H9 (cell line): Measurements from ENCODE around the gene JMJD8. TPM values are rescaled to one million over a fixed set of nuclear protein-coding genes. Genes with fewer than 3 reads are reported as not detected.
A peak's percentile ranks its signal among the peaks of the same experiment; 100 is the strongest.

Source experiments
- DNase-seq: peaks from one replicate; pipeline ENCODE4 v3.0.0-alpha.2; 2017
- H2AFZ ChIP-seq: one replicate; pipeline ENCODE4 v1.6.1; 2013; ENCODE audit warnings: mild to moderate bottlenecking, low read length, control low read depth, moderate library complexity
- H2AK5ac ChIP-seq: 2 replicates; pipeline ENCODE4 v1.6.1; 2013; ENCODE audit warnings: low read length, control low read depth, mixed read lengths; ENCODE audit not compliant: insufficient read length
- H2BK120ac ChIP-seq: one replicate; pipeline ENCODE4 v1.6.1; 2013; ENCODE audit warnings: low read depth, mild to moderate bottlenecking, low read length, control low read depth, inconsistent platforms; ENCODE audit not compliant: poor library complexity, severe bottlenecking
- H2BK12ac ChIP-seq: 2 replicates; pipeline ENCODE4 v1.6.1; 2013; ENCODE audit warnings: low read length, control low read depth, mixed read lengths, low read depth; ENCODE audit not compliant: insufficient read length
- H2BK15ac ChIP-seq: 2 replicates; pipeline ENCODE4 v1.6.1; 2013; ENCODE audit warnings: low read depth, low read length, control low read depth
- H2BK20ac ChIP-seq: one replicate; pipeline ENCODE4 v1.6.1; 2013; ENCODE audit warnings: low read depth, mild to moderate bottlenecking, low read length, control low read depth, inconsistent platforms; ENCODE audit not compliant: poor library complexity, severe bottlenecking
- H2BK5ac ChIP-seq: 2 replicates; pipeline ENCODE4 v1.6.1; 2013; ENCODE audit warnings: low read length, control low read depth, mixed read lengths; ENCODE audit not compliant: insufficient read length
- H3K14ac ChIP-seq: 2 replicates; pipeline ENCODE4 v1.6.1; 2013; ENCODE audit warnings: low read length, control low read depth; ENCODE audit not compliant: insufficient read depth
- H3K18ac ChIP-seq: 2 replicates; pipeline ENCODE4 v1.6.1; 2013; ENCODE audit warnings: low read depth, mild to moderate bottlenecking, mixed read lengths, low read length, control low read depth; ENCODE audit not compliant: insufficient read length
- H3K23ac ChIP-seq: 2 replicates; pipeline ENCODE4 v1.6.1; 2013; ENCODE audit warnings: low read length, control low read depth, mixed read lengths, low read depth; ENCODE audit not compliant: insufficient read length
- H3K23me2 ChIP-seq: 2 replicates; pipeline ENCODE4 v1.6.1; 2013; ENCODE audit warnings: low read depth, mild to moderate bottlenecking, mixed read lengths, low read length, control low read depth; ENCODE audit not compliant: insufficient read length, poor library complexity, severe bottlenecking
- H3K27ac ChIP-seq: 2 replicates; pipeline ENCODE4 v1.5.1; 2013; ENCODE audit warnings: low read length, control low read depth, mixed read lengths, low read depth; ENCODE audit not compliant: insufficient read length
- H3K27me3 ChIP-seq: 2 replicates; pipeline ENCODE4 v1.6.1; 2013; ENCODE audit warnings: low read length, control low read depth, inconsistent platforms; ENCODE audit not compliant: insufficient read depth
- H3K4ac ChIP-seq: 2 replicates; pipeline ENCODE4 v1.6.1; 2013; ENCODE audit warnings: low read depth, mild to moderate bottlenecking, control low read depth, inconsistent platforms, low read length, moderate library complexity
- H3K4me1 ChIP-seq: 2 replicates; pipeline ENCODE4 v1.6.1; 2013; ENCODE audit warnings: low read length, control low read depth, inconsistent platforms; ENCODE audit not compliant: insufficient read depth
- H3K4me2 ChIP-seq: 2 replicates; pipeline ENCODE4 v1.6.1; 2013; ENCODE audit warnings: low read length, control low read depth, mixed read lengths; ENCODE audit not compliant: insufficient read length, insufficient read depth
- H3K56ac ChIP-seq: 2 replicates; pipeline ENCODE4 v1.6.1; 2013; ENCODE audit warnings: low read depth, mild to moderate bottlenecking, mixed read lengths, low read length, control low read depth; ENCODE audit not compliant: insufficient read length
- H3K79me1 ChIP-seq: 2 replicates; pipeline ENCODE4 v1.6.1; 2013; ENCODE audit warnings: low read depth, mild to moderate bottlenecking, moderate library complexity, low read length, control low read depth, inconsistent platforms; ENCODE audit not compliant: insufficient read depth, poor library complexity, severe bottlenecking
- H3K79me2 ChIP-seq: 2 replicates; pipeline ENCODE4 v1.6.1; 2013; ENCODE audit warnings: low read length, control low read depth, inconsistent platforms; ENCODE audit not compliant: insufficient read depth
- H3K9ac ChIP-seq: 2 replicates; pipeline ENCODE4 v1.6.1; 2013; ENCODE audit warnings: low read length, control low read depth, mixed read lengths; ENCODE audit not compliant: insufficient read length; ENCODE audit errors: extremely low read depth
- H3K9me3 ChIP-seq: one replicate; pipeline ENCODE4 v1.6.1; 2013; ENCODE audit warnings: low read depth, low read length, inconsistent platforms; ENCODE audit not compliant: control insufficient read depth
- H3T11ph ChIP-seq: one replicate; pipeline ENCODE4 v1.6.1; 2013; ENCODE audit warnings: mild to moderate bottlenecking, low read length, control low read depth, inconsistent platforms
- H4K20me1 ChIP-seq: one replicate; pipeline ENCODE4 v1.6.1; 2013; ENCODE audit not compliant: control insufficient read depth, insufficient read length, insufficient read depth
- H4K5ac ChIP-seq: 2 replicates; pipeline ENCODE4 v1.6.1; 2013; ENCODE audit warnings: low read depth, mild to moderate bottlenecking, mixed read lengths, low read length, control low read depth; ENCODE audit not compliant: insufficient read length
- H4K8ac ChIP-seq: replicated peaks from 2 replicates; pipeline ENCODE4 v1.6.1; 2013; ENCODE audit warnings: low read length, control low read depth, mixed read lengths, low read depth; ENCODE audit not compliant: insufficient read length
- H4K91ac ChIP-seq: 2 replicates; pipeline ENCODE4 v1.6.1; 2013; ENCODE audit warnings: low read depth, mild to moderate bottlenecking, moderate library complexity, mixed read lengths, low read length, control low read depth; ENCODE audit not compliant: insufficient read length
- H3K27ac Mint-ChIP-seq, 3 experiments: 2 replicates in 2 of 3; 3 replicates in 1 of 3; pipeline ENCODE4 v1.8.0; 2020 to 2021; ENCODE audit warnings: mixed read lengths in 3 of 3, mild to moderate bottlenecking in 1 of 3, moderate library complexity in 1 of 3
- H3K27me3 Mint-ChIP-seq: 2 replicates; pipeline ENCODE4 v1.8.0; 2021; ENCODE audit warnings: low read depth, mild to moderate bottlenecking, moderate library complexity, mixed read lengths
- H3K36me3 Mint-ChIP-seq, 3 experiments: 2 replicates in 2 of 3; 3 replicates in 1 of 3; pipeline ENCODE4 v1.8.0; 2020 to 2021; ENCODE audit warnings: low read depth in 3 of 3, mixed read lengths in 3 of 3; ENCODE audit not compliant: insufficient read depth in 1 of 3
- H3K4me1 Mint-ChIP-seq, 2 experiments: 2 replicates each; pipeline ENCODE4 v1.8.0; 2020; ENCODE audit warnings: mixed read lengths in 2 of 2
- H3K4me3 Mint-ChIP-seq, 2 experiments: 2 replicates in 1 of 2; 3 replicates in 1 of 2; pipeline ENCODE4 v1.8.0; 2020 to 2021; ENCODE audit warnings: mild to moderate bottlenecking in 2 of 2, mixed read lengths in 2 of 2, moderate library complexity in 1 of 2
- H3K9me3 Mint-ChIP-seq, 2 experiments: 2 replicates in 1 of 2; 3 replicates in 1 of 2; pipeline ENCODE4 v1.8.0; 2020; ENCODE audit warnings: mild to moderate bottlenecking in 2 of 2, mixed read lengths in 2 of 2, moderate library complexity in 1 of 2
- CTCF ChIP-seq: fragments of 200-600 bp; sonication (generic); conservative IDR thresholded peaks from 3 replicates; pipeline ENCODE4 v1.8.0; 2021; ENCODE audit warnings: antibody characterized with exemption, mild to moderate bottlenecking
- WGBS: extraction: QIAGEN DNeasy Blood & Tissue Kit; methylation state at CpG from one replicate; pipeline ENCODE4 v1.1.7; 2013; ENCODE audit warnings: missing lambda C conversion rate, low lambda C conversion rate, mixed read lengths; ENCODE audit not compliant: insufficient read length; ENCODE audit errors: extremely low coverage; 5-methylcytosine and 5-hydroxymethylcytosine counted together
- total RNA-seq: library from RNA; stranded (reverse); gene quantifications from 2 replicates; pipeline ENCODE4 v1.2.1, GENCODE V29; 2021

JMJD8 gene
- total RNA-seq, 1 experiment from 2014 or later = 52.7 TPM

- Histone ChIP-seq H3K79me2 (no peaks in the 10 kb centered on the region; the same call in 1 of the 2 replicates), H3K27ac (no peak overlapping the region), H3K18ac (no peak overlapping the region), H3K4me1 (no peaks in the 10 kb centered on the region), H3K9ac (no peak overlapping the region), H3K79me1 (no peaks in the 10 kb centered on the region), H2BK5ac (no peak overlapping the region), H2BK15ac (no peak overlapping the region), H3K14ac (no peak overlapping the region), H2AK5ac (no peak overlapping the region), H3K4ac (no peak overlapping the region), H3K9me3 (no peaks in the 10 kb centered on the region), H4K91ac (no peak overlapping the region), H4K8ac (no peak overlapping the region), H2AFZ (no peak overlapping the region), H3K56ac (no peak overlapping the region), H3K23me2 (peaks cover 6% of the 10 kb centered on the region), H3K23ac (no peak overlapping the region), H3T11ph (no peak overlapping the region), H3K27me3 (no peaks in the 10 kb centered on the region), H3K4me2 (no peak overlapping the region), H4K20me1 (no peaks in the 10 kb centered on the region), H2BK120ac (no peak overlapping the region), H2BK12ac (no peak overlapping the region), H4K5ac (no peak overlapping the region), H2BK20ac (no peak overlapping the region)
- Mint-ChIP-seq H3K27me3 (peaks cover 3% of the 10 kb centered on the region; the same call in 1 of the 2 replicates), H3K9me3 (no peaks in the 10 kb centered on the region), H3K4me3 (0 out of 5 replicates have a peak overlapping the region, but pooled peaks of 1 of the 2 experiments have one; percentile 24), H3K36me3 (peaks cover 11 to 27% (median 27%) of the 10 kb centered on the region in 3 experiments; a peak in 6 of 7 replicates), H3K4me1 (peaks cover 9% of the 10 kb centered on the region in 2 experiments), H3K27ac (no peak overlapping the region)
- no CpG with 5 or more reads among the region's 40 CpGs for WGBS
- DNase-seq = no peak
- TF ChIP-seq CTCF = no peak
Observed at GRCh38 chr16:671353-672131, 12.6 kb downstream of the JMJD8 start.
